CD8-positive, alpha-beta memory T cell (primary cell): Measurements from ENCODE around the gene ISYNA1. TPM values are rescaled to one million over a fixed set of nuclear protein-coding genes. Genes with fewer than 3 reads are reported as not detected.

Source experiments
- CTCF ChIA-PET: fragments of 350-600 bp; sonication (Branson Sonifier 250); formaldehyde crosslinking; loops from one replicate; lab custom pipeline; 2021; ENCODE audit warnings: antibody characterized with exemption; lab: Charles Lee
- POLR2A ChIA-PET: fragments of 350-600 bp; sonication (Branson Sonifier 250); formaldehyde crosslinking; loops from one replicate; lab custom pipeline; 2021; ENCODE audit warnings: antibody characterized with exemption; lab: Charles Lee
- DNase-seq, 5 donors: peaks; one replicate each; pipeline versions ENCODE4 v3.0.0 to v3.0.0-alpha.2; 2020 to 2022; ENCODE audit warnings: mixed read lengths in 1 of 5
- H3K27ac ChIP-seq: one replicate; pipeline ENCODE4 v1.7.0; 2013; ENCODE audit warnings: low read depth, mild to moderate bottlenecking, low read length, moderate library complexity
- H3K27me3 ChIP-seq: 2 replicates; pipeline ENCODE4 v1.7.0; 2013; ENCODE audit warnings: low read length, mild to moderate bottlenecking; ENCODE audit not compliant: insufficient read depth, poor library complexity, severe bottlenecking
- H3K36me3 ChIP-seq: 2 replicates; pipeline ENCODE4 v1.7.0; 2013; ENCODE audit warnings: mild to moderate bottlenecking, low read length, moderate library complexity; ENCODE audit not compliant: insufficient read depth
- H3K4me1 ChIP-seq: 2 replicates; pipeline ENCODE4 v1.7.0; 2013; ENCODE audit warnings: mild to moderate bottlenecking, low read length, moderate library complexity; ENCODE audit not compliant: insufficient read depth
- H3K4me3 ChIP-seq: 2 replicates; pipeline ENCODE4 v1.7.0; 2013; ENCODE audit warnings: mild to moderate bottlenecking, low read length
- H3K9me3 ChIP-seq: 2 replicates; pipeline ENCODE4 v1.7.0; 2013; ENCODE audit warnings: mild to moderate bottlenecking, low read length
- H3K27ac Mint-ChIP-seq, 8 donors: one replicate each; pipeline ENCODE4 v1.8.0; 2020 to 2021; ENCODE audit warnings: mixed read lengths in 8 of 8, mild to moderate bottlenecking in 6 of 8, inconsistent platforms in 3 of 8, moderate library complexity in 3 of 8
- H3K27me3 Mint-ChIP-seq, 2 donors: one replicate each; pipeline ENCODE4 v1.8.0; 2020 to 2021; ENCODE audit warnings: mixed read lengths in 2 of 2, mild to moderate bottlenecking in 1 of 2, moderate library complexity in 1 of 2
- H3K36me3 Mint-ChIP-seq, 3 donors: one replicate each; pipeline ENCODE4 v1.8.0; 2020 to 2021; ENCODE audit warnings: mixed read lengths in 3 of 3, inconsistent platforms in 1 of 3, mild to moderate bottlenecking in 1 of 3
- H3K4me1 Mint-ChIP-seq, 3 donors: one replicate each; pipeline ENCODE4 v1.8.0; 2020 to 2021; ENCODE audit warnings: mixed read lengths in 3 of 3, inconsistent platforms in 1 of 3, mild to moderate bottlenecking in 1 of 3
- H3K4me3 Mint-ChIP-seq, 7 donors: one replicate each; pipeline ENCODE4 v1.8.0; 2020 to 2021; ENCODE audit warnings: mixed read lengths in 7 of 7, mild to moderate bottlenecking in 6 of 7, moderate library complexity in 4 of 7, inconsistent platforms in 2 of 7
- H3K9me3 Mint-ChIP-seq, 5 donors: one replicate each; pipeline ENCODE4 v1.8.0; 2020 to 2022; ENCODE audit warnings: mixed read lengths in 5 of 5, mild to moderate bottlenecking in 3 of 5, moderate library complexity in 2 of 5, inconsistent platforms in 1 of 5
- polyA plus RNA-seq: library from polyadenylated mRNA; unstranded; fragments of 300-500 nt; fragmentation: Illumina TruSeq; gene quantifications from one replicate; pipeline ENCODE4 v1.2.3, GENCODE V29; 2021
- total RNA-seq, 2 experiments: library from RNA; stranded (reverse); gene quantifications; one replicate each; pipeline ENCODE4 v1.2.3, GENCODE V29; 2021

The ISYNA1 gene
- total and polyA plus RNA-seq, 3 experiments from 2014 or later, result 18.2 to 33.2 (median 20.3) TPM

DNA sequence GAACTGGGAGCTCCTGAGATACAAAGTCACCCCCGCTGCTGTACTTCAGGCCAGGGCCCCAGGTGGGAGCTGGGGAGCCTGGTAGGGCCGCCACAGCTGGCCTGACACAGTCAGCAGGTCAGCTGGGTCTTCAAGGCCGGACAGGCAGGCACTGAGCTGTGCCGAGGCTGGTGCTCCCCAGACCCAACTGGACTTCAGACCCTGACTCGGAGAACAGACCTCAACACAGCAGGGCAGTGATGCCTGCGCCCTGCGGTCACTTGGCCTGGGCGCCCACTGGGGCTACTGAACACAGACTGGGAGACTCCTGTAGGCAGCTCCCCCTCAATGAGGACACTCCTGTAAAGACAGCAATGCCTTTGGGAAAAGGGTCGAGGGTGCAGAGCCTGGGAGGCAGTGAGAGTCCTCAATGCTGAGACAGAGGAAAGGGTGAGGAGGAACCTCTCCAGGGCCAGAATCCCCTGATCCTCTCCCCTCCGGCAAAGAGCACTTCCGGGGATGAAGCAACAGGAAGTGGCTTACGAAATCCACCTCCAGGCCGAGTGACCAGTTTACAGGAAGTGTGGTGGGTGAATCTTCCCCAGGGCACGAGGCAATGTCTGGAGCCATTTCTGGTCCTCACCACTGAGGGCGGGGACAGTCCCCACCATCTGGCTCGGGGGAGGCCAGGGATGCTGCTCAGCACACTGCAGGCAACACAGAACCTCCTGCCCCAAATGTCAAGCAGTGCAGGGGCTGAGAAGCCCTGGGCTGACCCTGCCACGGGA, 40.8 kb upstream of the ISYNA1 start:
- H3K9me3 Mint-ChIP-seq, result peaks cover 0 to 5% (median 0%) of the 10 kb centered on the region in 5 donors
- H3K4me3 ChIP-seq, result no peak overlapping the region

GRCh38 chr19:18477974-18478373, 40.0 kb upstream of the ISYNA1 start:
- no peaks in the 10 kb centered on the region for H3K27me3 ChIP-seq
- ChIA-PET POLR2A (no interaction called here), CTCF (interaction anchor here (0.9 kb wide), 1 partner anchor 41 kb away, joined by 3 read pairs; no protein-coding TSS in a partner anchor)
- Mint-ChIP-seq H3K4me1 (peaks cover 82 to 94% (median 88%) of the 10 kb centered on the region in 3 donors), H3K9me3 (peaks cover 0 to 5% (median 0%) of the 10 kb centered on the region in 5 donors), H3K4me3 (peak overlapping the region; percentile 32 to 86 (median 73)), H3K27ac (peak overlapping the region; percentile 93 to 100 (median 96)), H3K36me3 (peaks cover 0 to 14% (median 0%) of the 10 kb centered on the region in 3 donors), H3K27me3 (no peaks in the 10 kb centered on the region)
- no peaks in the 10 kb centered on the region for H3K9me3 ChIP-seq
- no peaks in the 10 kb centered on the region for H3K36me3 ChIP-seq
- peaks cover 81% of the 10 kb centered on the region for H3K4me1 ChIP-seq
- H3K27ac ChIP-seq, result peak overlapping the region; percentile 51
- no peak for DNase-seq
- no peak overlapping the region for H3K4me3 ChIP-seq

More for the DNA sequence above, 40.8 kb upstream of the ISYNA1 start:
- no peaks in the 10 kb centered on the region for H3K27me3 Mint-ChIP-seq
- H3K9me3 ChIP-seq, result no peaks in the 10 kb centered on the region
- no peaks in the 10 kb centered on the region for H3K27me3 ChIP-seq
- CTCF ChIA-PET, result interaction anchor here (0.9 to 2.2 kb wide), 4 partner anchors 18 to 43 kb away, joined by 3 to 7 read pairs (median 4); partner anchors contain the start of gene ELL
- peak overlapping the region; percentile 51 for H3K27ac ChIP-seq
- H3K36me3 ChIP-seq, result no peaks in the 10 kb centered on the region
- DNase-seq, result peak in 4 of 5 donors; percentile 40 to 74 (median 57)
- H3K4me1 ChIP-seq, result peaks cover 82% of the 10 kb centered on the region
- peaks cover 78 to 94% (median 86%) of the 10 kb centered on the region in 3 donors for H3K4me1 Mint-ChIP-seq
- H3K27ac Mint-ChIP-seq, result peak overlapping the region; percentile 93 to 100 (median 96)
- peaks cover 0 to 12% (median 0%) of the 10 kb centered on the region in 3 donors for H3K36me3 Mint-ChIP-seq
- peak overlapping the region; percentile 68 to 86 (median 77) for H3K4me3 Mint-ChIP-seq
- POLR2A ChIA-PET, result interaction anchor here (0.6 to 1.2 kb wide), 3 partner anchors 17 to 50 kb away, joined by 3 to 6 read pairs (median 4); no protein-coding TSS in a partner anchor

- Histone ChIP-seq H3K9me3 (no peaks in the 10 kb centered on the region), H3K4me3 (no peak overlapping the region), H3K4me1 (peaks cover 76% of the 10 kb centered on the region), H3K36me3 (no peaks in the 10 kb centered on the region), H3K27me3 (no peaks in the 10 kb centered on the region), H3K27ac (peak overlapping the region; percentile 6)
- Mint-ChIP-seq H3K9me3 (peaks cover 0 to 5% (median 0%) of the 10 kb centered on the region in 5 donors), H3K27ac (peak overlapping the region; percentile 93 to 100 (median 96)), H3K4me1 (peaks cover 80 to 93% (median 87%) of the 10 kb centered on the region in 3 donors), H3K27me3 (no peaks in the 10 kb centered on the region), H3K4me3 (peak overlapping the region; percentile 32 to 80 (median 73)), H3K36me3 (peaks cover 0 to 19% (median 0%) of the 10 kb centered on the region in 3 donors)
- POLR2A ChIA-PET, result interaction anchor here (0.7 to 1.2 kb wide), 2 partner anchors 19 to 80 kb away, joined by 3 read pairs; partner anchors contain the start of gene KXD1
- CTCF ChIA-PET, result interaction anchor here (0.9 to 4.2 kb wide), 2 partner anchors 19 to 43 kb away, joined by 3 to 28 read pairs; partner anchors contain the start of gene ELL
- DNase-seq, result peak in 1 of 5 donors; percentile 50
Observed at GRCh38 chr19:18477042-18477779, 39.3 kb upstream of the ISYNA1 start.

DNA sequence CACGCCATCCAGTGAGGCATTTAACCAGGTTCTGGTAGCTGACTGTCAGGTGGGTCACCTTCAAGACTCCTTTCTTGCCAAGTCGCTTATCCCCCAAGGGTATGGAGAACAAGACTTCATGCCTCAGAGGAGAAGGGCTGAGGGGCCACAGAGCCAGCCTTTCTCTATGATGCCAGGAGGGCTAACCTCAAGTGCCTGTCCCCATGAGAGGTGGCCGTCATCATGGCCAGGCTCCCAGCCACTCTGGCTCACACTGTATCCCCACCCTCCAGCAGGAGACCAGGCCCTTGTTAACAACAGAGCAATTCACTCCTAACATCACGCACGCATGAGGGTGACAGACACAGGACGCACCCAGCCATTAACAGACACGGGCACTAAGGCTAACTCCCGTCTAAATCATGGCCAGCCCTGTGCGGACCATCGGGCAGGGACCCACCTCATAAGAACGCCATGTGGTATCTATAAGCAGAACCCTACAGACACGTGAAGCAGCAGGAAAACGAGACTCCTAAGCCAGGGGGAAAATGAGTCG, 38.6 kb upstream of the ISYNA1 start:
- H3K36me3 ChIP-seq, result no peaks in the 10 kb centered on the region
- H3K9me3 Mint-ChIP-seq, result peaks cover 0 to 5% (median 0%) of the 10 kb centered on the region in 5 donors
- H3K9me3 ChIP-seq, result no peaks in the 10 kb centered on the region
- H3K27ac Mint-ChIP-seq, result peak overlapping the region; percentile 69 to 100 (median 96)
- H3K4me3 ChIP-seq, result no peak overlapping the region
- no peaks in the 10 kb centered on the region for H3K27me3 Mint-ChIP-seq
- no peak for DNase-seq
- POLR2A ChIA-PET, result interaction anchor here (0.7 to 1.2 kb wide), 2 partner anchors 20 to 81 kb away, joined by 3 read pairs; partner anchors contain the start of gene KXD1
- H3K4me1 ChIP-seq, result peaks cover 74% of the 10 kb centered on the region
- H3K4me1 Mint-ChIP-seq, result peaks cover 81 to 91% (median 88%) of the 10 kb centered on the region in 3 donors
- no peaks in the 10 kb centered on the region for H3K27me3 ChIP-seq
- H3K27ac ChIP-seq, result no peak overlapping the region
- H3K4me3 Mint-ChIP-seq, result peak overlapping the region; percentile 29 to 80 (median 73)
- H3K36me3 Mint-ChIP-seq, result peaks cover 0 to 25% (median 0%) of the 10 kb centered on the region in 3 donors
- CTCF ChIA-PET, result interaction anchor here (0.9 to 4.2 kb wide), 3 partner anchors 20 to 43 kb away, joined by 3 to 28 read pairs (median 3); partner anchors contain the start of gene ELL

- peaks cover 0 to 32% (median 0%) of the 10 kb centered on the region in 3 donors for H3K36me3 Mint-ChIP-seq
- Histone ChIP-seq H3K36me3 (no peaks in the 10 kb centered on the region), H3K27me3 (no peaks in the 10 kb centered on the region), H3K4me1 (peaks cover 67% of the 10 kb centered on the region), H3K9me3 (no peaks in the 10 kb centered on the region), H3K4me3 (peak overlapping the region; percentile 8), H3K27ac (peak overlapping the region; percentile 76)
- POLR2A ChIA-PET, result interaction anchor here (0.6 to 1.2 kb wide), 4 partner anchors 47 to 593 kb away, joined by 3 to 8 read pairs (median 6); partner anchors contain the start of gene KXD1
- peaks cover 74 to 89% (median 83%) of the 10 kb centered on the region in 3 donors for H3K4me1 Mint-ChIP-seq
- peak overlapping the region; percentile 93 to 100 (median 96) for H3K27ac Mint-ChIP-seq
- peaks cover 0 to 5% (median 0%) of the 10 kb centered on the region in 5 donors for H3K9me3 Mint-ChIP-seq
- H3K27me3 Mint-ChIP-seq, result no peaks in the 10 kb centered on the region
- CTCF ChIA-PET, result interaction anchor here (0.9 to 4.2 kb wide), 5 partner anchors 13 to 113 kb away, joined by 3 to 28 read pairs (median 4); partner anchors contain the start of genes ELL and REX1BD
- H3K4me3 Mint-ChIP-seq, result peak overlapping the region; percentile 58 to 92 (median 72)
- no peak for DNase-seq
Observed at GRCh38 chr19:18475762-18476331, 37.9 kb upstream of the ISYNA1 start.

DNA sequence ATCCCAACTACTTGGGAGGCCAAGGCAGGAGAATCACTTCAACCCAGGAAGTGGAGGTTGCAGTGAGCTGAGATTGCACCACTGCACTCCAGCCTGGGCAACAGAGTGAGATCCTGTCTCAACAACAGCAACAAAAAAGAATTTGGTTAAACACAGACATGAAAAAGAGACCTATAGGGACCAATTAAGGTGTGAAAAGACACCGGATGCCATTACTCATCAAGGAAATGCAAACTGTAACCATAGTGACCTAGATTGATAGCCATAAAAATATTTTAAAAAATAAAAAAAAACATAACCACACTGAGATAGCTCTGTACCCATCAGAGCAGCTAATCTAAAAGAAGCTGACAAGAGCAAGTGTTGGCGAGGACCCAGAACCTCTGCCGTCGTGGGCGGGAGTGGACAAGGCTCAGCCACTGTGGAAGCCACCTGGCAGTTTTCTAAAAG, 37.1 kb upstream of the ISYNA1 start:
- Histone ChIP-seq H3K9me3 (no peaks in the 10 kb centered on the region), H3K27me3 (no peaks in the 10 kb centered on the region), H3K4me1 (peaks cover 59% of the 10 kb centered on the region), H3K4me3 (peak overlapping the region; percentile 8), H3K27ac (peak overlapping the region; percentile 76), H3K36me3 (no peaks in the 10 kb centered on the region)
- peaks cover 0 to 38% (median 0%) of the 10 kb centered on the region in 3 donors for H3K36me3 Mint-ChIP-seq
- ChIA-PET POLR2A (interaction anchor here (0.6 to 2.7 kb wide), 5 partner anchors 21 to 594 kb away, joined by 3 to 10 read pairs (median 6); partner anchors contain the start of gene KXD1), CTCF (interaction anchor here (0.6 to 4.2 kb wide), 7 partner anchors 13 to 231 kb away, joined by 3 to 28 read pairs (median 4); partner anchors contain the start of genes ELL and REX1BD)
- H3K9me3 Mint-ChIP-seq, result peaks cover 0 to 5% (median 0%) of the 10 kb centered on the region in 5 donors
- H3K27me3 Mint-ChIP-seq, result no peaks in the 10 kb centered on the region
- peak overlapping the region; percentile 58 to 92 (median 72) for H3K4me3 Mint-ChIP-seq
- peak overlapping the region; percentile 93 to 100 (median 96) for H3K27ac Mint-ChIP-seq
- DNase-seq, result peak in 4 of 5 donors; percentile 35 to 81 (median 57)
- H3K4me1 Mint-ChIP-seq, result peaks cover 73 to 90% (median 81%) of the 10 kb centered on the region in 3 donors
